SKM-1 treated with dmso at 0.1 percent for 144 hours (cell line): ENCODE measurements around the gene CMSS1.

ENCODE experiments used
- DNase-seq: peaks from one replicate; lab custom pipeline; 2025; ENCODE audit not compliant: unreplicated experiment; lab: John Stamatoyannopoulos, UW

CMSS1 gene

GRCh38 chr3:100163787-100164186 lies 346.1 kb downstream of the CMSS1 start:
- no peak for DNase-seq

GRCh38 chr3:100164743-100165142 lies 347.1 kb downstream of the CMSS1 start:
- DNase-seq: no peak

- DNase-seq: no peak
These were observed 348.4 kb downstream of the CMSS1 start for GRCh38 chr3:100165926-100166550.

- DNase-seq: no peak
These were observed 351.7 kb downstream of the CMSS1 start for GRCh38 chr3:100169201-100169920.

GRCh38 chr3:100170486-100170885 lies 352.8 kb downstream of the CMSS1 start:
- no peak for DNase-seq

- DNase-seq: no peak
These were observed 353.7 kb downstream of the CMSS1 start for GRCh38 chr3:100171211-100171914.

- DNase-seq: no peak
These were observed 356.3 kb downstream of the CMSS1 start for GRCh38 chr3:100173961-100174360.

- no peak for DNase-seq
These were observed 358.1 kb downstream of the CMSS1 start for GRCh38 chr3:100175637-100176280.

GRCh38 chr3:100179692-100180349 lies 362.2 kb downstream of the CMSS1 start:
- DNase-seq: no peak

- DNase-seq: no peak
These were observed 366.0 kb downstream of the CMSS1 start for GRCh38 chr3:100183608-100184125.

- no peak for DNase-seq
These were observed 367.4 kb downstream of the CMSS1 start for GRCh38 chr3:100184948-100185570.

GRCh38 chr3:100185847-100186246 lies 368.2 kb downstream of the CMSS1 start:
- DNase-seq: no peak

- DNase-seq: no peak
These were observed 371.8 kb downstream of the CMSS1 start for GRCh38 chr3:100189444-100189964.

- DNase-seq: no peak
These were observed 377.7 kb downstream of the CMSS1 start for GRCh38 chr3:100195375-100195774.

- DNase-seq: no peak
These were observed 380.2 kb downstream of the CMSS1 start for GRCh38 chr3:100197876-100198275.

- no peak for DNase-seq
These were observed 381.1 kb downstream of the CMSS1 start for GRCh38 chr3:100198579-100199269.

- DNase-seq: no peak
These were observed 387.5 kb downstream of the CMSS1 start for GRCh38 chr3:100205171-100205570.

GRCh38 chr3:100206687-100207086 lies 389.0 kb downstream of the CMSS1 start:
- DNase-seq: no peak

- DNase-seq: no peak
These were observed 390.2 kb downstream of the CMSS1 start for GRCh38 chr3:100207886-100208285.

GRCh38 chr3:100209169-100209568 lies 391.5 kb downstream of the CMSS1 start:
- no peak for DNase-seq
